GM12874 (cell line): ENCODE measurements around the gene PFKFB4.

Source experiments
- TF ChIP-seq, protein P1 (sequence below): IDR thresholded peaks from 2 replicates; pipeline ENCODE4 v1.5.1; 2011; ENCODE audit warnings: low read depth, mild to moderate bottlenecking, control low read depth, low read length, moderate library complexity; ENCODE audit not compliant: insufficient read depth

Gene PFKFB4

DNA sequence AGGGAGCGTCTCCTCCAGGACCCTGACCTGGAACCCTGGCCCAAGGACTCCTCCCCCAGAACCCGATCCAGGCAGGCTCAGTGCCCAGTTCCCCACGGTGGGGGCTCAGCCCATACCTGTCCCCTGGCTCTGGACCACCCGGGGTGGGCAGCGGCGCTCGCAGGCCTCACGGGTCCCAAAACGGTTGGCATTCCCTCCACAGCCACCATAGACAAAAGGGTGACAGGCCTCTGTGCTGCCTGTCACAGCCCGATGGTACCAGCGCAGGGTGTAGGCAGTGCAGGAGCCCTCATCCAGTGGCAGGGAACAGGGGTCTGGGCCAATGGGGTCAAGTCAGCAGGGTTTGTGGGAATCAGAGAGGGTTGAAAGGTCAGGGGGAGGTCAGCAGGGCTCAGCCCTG is 8.1 kb upstream of the PFKFB4 start:
- TF ChIP-seq, protein P1, sequence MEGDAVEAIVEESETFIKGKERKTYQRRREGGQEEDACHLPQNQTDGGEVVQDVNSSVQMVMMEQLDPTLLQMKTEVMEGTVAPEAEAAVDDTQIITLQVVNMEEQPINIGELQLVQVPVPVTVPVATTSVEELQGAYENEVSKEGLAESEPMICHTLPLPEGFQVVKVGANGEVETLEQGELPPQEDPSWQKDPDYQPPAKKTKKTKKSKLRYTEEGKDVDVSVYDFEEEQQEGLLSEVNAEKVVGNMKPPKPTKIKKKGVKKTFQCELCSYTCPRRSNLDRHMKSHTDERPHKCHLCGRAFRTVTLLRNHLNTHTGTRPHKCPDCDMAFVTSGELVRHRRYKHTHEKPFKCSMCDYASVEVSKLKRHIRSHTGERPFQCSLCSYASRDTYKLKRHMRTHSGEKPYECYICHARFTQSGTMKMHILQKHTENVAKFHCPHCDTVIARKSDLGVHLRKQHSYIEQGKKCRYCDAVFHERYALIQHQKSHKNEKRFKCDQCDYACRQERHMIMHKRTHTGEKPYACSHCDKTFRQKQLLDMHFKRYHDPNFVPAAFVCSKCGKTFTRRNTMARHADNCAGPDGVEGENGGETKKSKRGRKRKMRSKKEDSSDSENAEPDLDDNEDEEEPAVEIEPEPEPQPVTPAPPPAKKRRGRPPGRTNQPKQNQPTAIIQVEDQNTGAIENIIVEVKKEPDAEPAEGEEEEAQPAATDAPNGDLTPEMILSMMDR: no peak

DNA sequence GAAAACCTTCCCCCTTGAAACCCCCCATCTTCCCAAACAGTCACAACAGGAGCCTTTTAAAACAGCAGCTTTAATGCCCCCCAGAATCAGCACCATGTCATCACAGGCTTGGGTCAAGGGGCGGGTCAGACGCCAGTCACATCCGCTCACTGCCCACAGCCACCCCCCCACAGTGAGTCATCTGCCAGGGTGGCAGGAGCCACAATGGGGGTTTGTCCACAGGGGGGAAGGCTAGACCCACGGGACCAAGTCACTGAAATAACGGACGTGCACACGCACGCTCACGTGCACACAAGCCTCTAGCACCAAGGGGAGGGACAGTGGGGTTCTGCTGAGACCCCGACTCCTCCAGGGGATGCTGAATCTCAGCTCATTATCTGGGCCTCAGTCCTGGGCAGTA is 7.4 kb upstream of the PFKFB4 start:
- TF ChIP-seq, protein P1: no peak

DNA sequence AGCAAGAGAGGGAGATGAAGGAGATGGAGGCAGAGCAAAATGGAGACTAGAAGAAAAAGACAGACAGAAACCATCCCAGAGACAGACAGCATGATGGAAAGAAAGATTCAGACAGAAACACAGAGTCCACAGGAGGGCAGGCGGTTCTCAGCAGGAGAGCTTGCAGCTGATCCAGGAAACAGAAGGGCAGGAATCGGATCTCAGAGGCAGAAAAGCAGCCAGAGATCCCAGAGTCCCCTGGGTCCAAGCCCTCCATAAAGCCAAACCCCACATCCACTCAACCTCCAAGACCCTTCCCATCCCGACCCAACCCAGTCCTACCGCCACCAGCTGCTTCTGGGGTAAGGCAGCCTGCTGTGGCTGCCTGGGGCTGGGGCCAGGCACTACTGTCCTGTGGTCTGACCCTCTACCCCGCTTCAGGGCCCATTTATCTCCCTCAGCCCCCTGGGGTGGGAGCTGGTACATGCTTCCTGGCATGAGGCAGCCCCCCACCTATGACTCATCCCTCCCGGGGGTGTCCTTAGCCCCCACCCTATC is 6.8 kb upstream of the PFKFB4 start, which contains the start of gene UCN2:
Gene UCN2 (minus strand): TSS at position 400 of the 537 bp plus-strand sequence. CDS start 657 bp downstream, outside the sequence.
- TF ChIP-seq, protein P1: no peak

DNA sequence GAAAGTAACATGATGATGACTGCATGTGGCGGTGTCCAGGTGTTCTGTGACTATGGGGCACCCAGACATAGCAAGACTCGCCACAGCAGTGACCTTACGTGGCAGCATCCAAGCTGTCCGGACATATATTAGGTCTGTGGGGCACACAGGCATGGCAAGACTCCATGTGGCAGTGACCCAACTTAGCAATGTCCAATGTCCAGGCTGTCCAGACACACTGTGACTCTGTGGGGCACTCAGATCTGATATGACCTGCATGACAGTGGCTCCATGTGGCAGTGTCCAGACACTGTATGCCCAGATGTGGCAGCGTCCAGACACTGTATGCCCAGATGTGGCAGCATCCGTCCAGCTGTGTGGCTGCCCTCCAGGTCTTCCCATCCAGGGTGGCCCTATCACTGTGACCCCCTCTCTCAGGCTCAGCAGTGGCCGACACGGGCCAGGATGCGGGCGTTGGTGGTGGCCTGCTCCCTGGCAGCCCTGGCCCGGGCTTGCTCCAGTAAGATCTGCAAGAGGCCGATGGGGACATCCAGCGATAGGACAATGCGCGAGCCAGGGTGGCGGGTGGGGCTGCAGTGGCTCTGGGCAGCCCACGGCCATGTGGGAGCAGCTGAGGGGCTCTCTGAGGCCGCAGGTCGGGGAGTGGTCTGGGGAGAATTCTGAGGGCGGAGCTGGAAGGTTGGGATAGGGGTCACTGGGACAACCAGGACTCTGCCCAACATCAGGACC is 5.9 kb upstream of the PFKFB4 start:
- TF ChIP-seq, protein P1: no peak

DNA sequence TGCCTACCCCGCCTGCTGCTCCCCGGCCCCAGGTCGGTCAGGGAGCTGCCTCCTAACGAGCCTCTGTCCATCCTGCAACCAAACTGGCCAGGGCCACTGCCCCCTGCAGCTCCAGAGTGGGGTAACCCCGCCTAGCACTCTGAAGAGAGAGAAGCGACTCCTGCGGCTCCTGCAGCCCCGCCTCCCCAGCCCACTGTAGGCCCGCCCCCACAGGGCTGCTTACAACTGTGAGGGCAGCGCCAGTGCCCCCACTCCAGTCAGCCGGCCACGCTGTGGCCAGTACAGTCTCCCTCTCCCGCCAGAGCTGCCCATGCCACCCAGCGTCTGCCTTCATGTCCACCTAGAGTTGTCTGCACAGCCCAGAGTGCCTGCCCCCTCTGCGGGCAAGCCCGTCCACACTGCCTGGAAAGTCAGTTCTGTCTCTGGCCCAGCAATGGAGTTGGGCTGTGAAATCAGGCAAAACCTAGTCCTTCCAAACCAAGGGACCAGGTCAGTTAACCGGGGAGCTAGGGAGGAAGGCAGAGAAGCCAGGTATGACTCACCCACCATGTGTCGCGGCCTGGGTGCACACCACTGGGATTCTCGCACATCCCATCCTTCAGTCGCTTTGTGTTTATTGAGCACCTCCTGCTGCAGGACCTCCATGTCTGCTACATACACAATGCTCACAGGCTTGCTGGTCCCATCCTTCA is 4.6 kb upstream of the PFKFB4 start:
- TF ChIP-seq, protein P1: peak; percentile 32; the same call in 1 of the 2 replicates

DNA sequence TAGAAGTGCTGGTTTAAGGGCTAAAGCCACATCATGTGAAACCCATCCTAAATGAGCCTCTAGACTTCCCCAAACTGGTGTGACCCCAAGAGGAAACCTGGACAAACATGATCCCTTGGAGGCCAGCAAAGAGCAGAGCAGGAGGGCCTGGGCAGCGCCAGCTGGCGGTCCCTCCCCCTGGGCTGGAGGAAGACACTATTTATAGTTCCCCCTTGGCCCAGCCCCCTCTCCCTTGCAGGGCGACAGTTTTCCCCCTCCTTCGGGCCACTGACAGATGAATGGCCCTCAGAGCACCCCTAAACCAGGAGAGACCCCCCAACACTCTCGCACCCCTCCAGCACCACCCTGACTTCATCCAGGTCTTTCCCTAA is 4.0 kb upstream of the PFKFB4 start:
- TF ChIP-seq, protein P1: no peak

DNA sequence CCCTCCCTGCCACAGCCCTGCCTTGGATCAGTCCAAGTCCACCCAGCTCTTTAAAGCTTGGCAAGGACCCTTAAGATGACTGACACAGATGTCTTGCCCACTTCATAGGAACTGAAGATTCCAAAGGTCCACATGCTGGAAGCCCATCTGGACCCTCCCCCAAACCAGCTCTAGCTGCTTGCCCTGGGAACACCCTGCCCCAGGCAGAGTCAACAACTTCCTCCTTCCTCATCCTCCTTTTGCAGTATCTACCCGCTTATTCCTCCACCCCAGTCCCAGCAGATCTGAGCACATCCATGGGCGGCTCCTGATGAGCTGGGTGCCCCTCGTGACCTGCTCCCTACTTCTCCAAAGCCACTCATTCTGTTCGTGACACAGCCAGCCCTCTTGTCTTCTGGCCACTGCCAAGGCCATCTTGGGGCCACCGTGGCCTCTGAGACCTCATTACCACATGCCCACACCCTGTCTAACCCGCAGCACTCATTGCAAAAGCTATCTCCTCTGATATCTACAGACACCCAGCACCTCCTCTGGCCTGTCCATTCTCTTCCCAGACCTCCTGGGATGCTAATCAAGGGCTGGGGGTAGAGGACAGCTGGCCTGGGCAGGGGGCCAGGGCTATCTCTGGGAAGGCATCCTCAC is 2.0 kb upstream of the PFKFB4 start:
- TF ChIP-seq, protein P1: no peak
